Thyroid gland (tissue), 4 donors: ENCODE measurements around the gene OR51G1.

Experiments used
- CTCF ChIP-seq, 6 experiments: fragments of 200-600 bp in 3 of 6; fragments of 450-650 bp in 3 of 6; sonication (generic) in 3 of 6; IDR thresholded peaks; one replicate each; pipeline ENCODE4 v1.5.1; 2016 to 2019; ENCODE audit warnings: antibody characterized with exemption in 6 of 6, mild to moderate bottlenecking in 2 of 6, inconsistent platforms in 1 of 6, moderate library complexity in 1 of 6
- POLR2A ChIP-seq, 2 donors: fragments of 450-650 bp; IDR thresholded peaks; one replicate each; pipeline ENCODE4 v1.6.1; 2017; ENCODE audit warnings: antibody characterized with exemption in 2 of 2, mild to moderate bottlenecking in 2 of 2, moderate library complexity in 1 of 2

- TF ChIP-seq POLR2A (IDR thresholded peaks at IDR 0.05) (no peak), CTCF (IDR thresholded peaks at IDR 0.05) (no peak)
Observed at GRCh38 chr11:4947505-4947904, 23.4 kb upstream of the OR51G1 start, which contains the start of gene OR51A4.
